OCI-LY7 (cell line): ENCODE results near the gene ERBIN. TPM values are rescaled to one million over a fixed set of nuclear protein-coding genes. Genes with fewer than 3 reads are reported as not detected.

Experiments used
- BruUV-seq: library from RNA; stranded (reverse); fragments of 400-500 nt; replicated peaks from 2 replicates; lab custom pipeline; 2021; lab: Mats Ljungman, UMichigan
- CTCF ChIA-PET: fragments of 300-600 bp; sonication (Branson Sonifier 250); formaldehyde crosslinking; loops from one replicate; lab custom pipeline; 2022; ENCODE audit warnings: antibody characterized with exemption; ENCODE audit not compliant: unreplicated experiment; lab: Charles Lee
- POLR2A ChIA-PET: fragments of 300-600 bp; sonication (Branson Sonifier 250); formaldehyde crosslinking; loops from one replicate; lab custom pipeline; 2022; ENCODE audit warnings: antibody characterized with exemption; lab: Charles Lee
- DNase-seq: peaks from one replicate; pipeline ENCODE4 v3.0.0-alpha.2; 2015; ENCODE audit warnings: low spot score
- H2AFZ ChIP-seq: fragments of 200-600 bp; sonication (generic), shearing (Covaris generic); 2 replicates; pipeline ENCODE4 v1.6.1; 2014; ENCODE audit warnings: mild to moderate bottlenecking, antibody characterized with exemption, low read length, moderate library complexity
- H3K27ac ChIP-seq: fragments of 200-600 bp; sonication (generic); 2 replicates; pipeline ENCODE4 v1.5.1; 2014; ENCODE audit warnings: mixed run types, low read depth, mild to moderate bottlenecking, moderate library complexity, low read length, inconsistent platforms; ENCODE audit not compliant: poor library complexity, severe bottlenecking
- H3K36me3 ChIP-seq: fragments of 200-600 bp; sonication (generic); 2 replicates; pipeline ENCODE4 v1.6.1; 2014; ENCODE audit warnings: mild to moderate bottlenecking, antibody characterized with exemption, low read length, moderate library complexity, mixed read lengths; ENCODE audit not compliant: insufficient read depth
- H3K4me1 ChIP-seq: fragments of 200-600 bp; sonication (generic); 2 replicates; pipeline ENCODE4 v1.5.1; 2014; ENCODE audit warnings: mild to moderate bottlenecking, low read length; ENCODE audit not compliant: insufficient read depth, poor library complexity, severe bottlenecking
- H3K4me2 ChIP-seq: fragments of 200-600 bp; sonication (generic); 2 replicates; pipeline ENCODE4 v1.6.1; 2014; ENCODE audit warnings: mild to moderate bottlenecking, low read length
- H3K4me3 ChIP-seq: fragments of 200-600 bp; sonication (generic); 2 replicates; pipeline ENCODE4 v1.5.1; 2014; ENCODE audit warnings: mild to moderate bottlenecking, low read depth, low read length; ENCODE audit not compliant: poor library complexity, severe bottlenecking
- H3K79me2 ChIP-seq: fragments of 200-600 bp; sonication (generic); 2 replicates; pipeline ENCODE4 v1.6.1; 2016; ENCODE audit warnings: low read depth, mild to moderate bottlenecking, low read length, moderate library complexity, mixed read lengths; ENCODE audit not compliant: insufficient read depth
- H3K9me2 ChIP-seq: fragments of 200-600 bp; sonication (generic); 2 replicates; pipeline ENCODE4 v1.6.1; 2016; ENCODE audit warnings: mild to moderate bottlenecking, low read length, mixed read lengths; ENCODE audit not compliant: insufficient read depth
- H3K9me3 ChIP-seq: fragments of 200-600 bp; sonication (generic); 2 replicates; pipeline ENCODE4 v1.6.1; 2014; ENCODE audit warnings: mild to moderate bottlenecking, mixed run types, low read length, mixed read lengths
- H4K20me1 ChIP-seq: fragments of 200-600 bp; sonication (generic); 2 replicates; pipeline ENCODE4 v1.6.1; 2014; ENCODE audit warnings: mild to moderate bottlenecking, antibody characterized with exemption, low read length, moderate library complexity, mixed read lengths; ENCODE audit not compliant: insufficient read depth
- EZH2phosphoT487 ChIP-seq: fragments of 200-600 bp; sonication (generic); IDR thresholded peaks from 2 replicates; pipeline ENCODE4 v1.6.1; 2018; ENCODE audit warnings: low read depth, borderline replicate concordance, mild to moderate bottlenecking, mixed run types, antibody characterized with exemption, low read length, moderate library complexity, mixed read lengths
- intact Hi-C: fragments of 100-400 bp; cut with micrococcal nuclease; formaldehyde crosslinking; loops from one replicate; pipeline ENCODE4 v1.10.0; 2022; ENCODE audit not compliant: unreplicated experiment
- total RNA-seq, 2 experiments: library from RNA; depleted of rRNA in 1 of 2; stranded (reverse); fragments of >200 nt in 1 of 2; shearing (Covaris generic) in 1 of 2; gene quantifications; 2 replicates each; pipeline ENCODE4 v1.2.3, GENCODE V29; 2014 to 2022
- TF ChIP-seq, protein P1 (sequence below): fragments of 200-600 bp; sonication (generic); conservative IDR thresholded peaks from 2 replicates; pipeline ENCODE4 v1.5.1; 2014; ENCODE audit warnings: mild to moderate bottlenecking, antibody characterized with exemption, low read length, moderate library complexity, mixed read lengths

ERBIN gene
- total RNA-seq, 2 experiments from 2014 or later, result 84.5 to 132 TPM

GRCh38 chr5:65986796-65987195, 60.4 kb downstream of the ERBIN start:
- Histone ChIP-seq H3K36me3 (peaks cover 14% of the 10 kb centered on the region; the same call in 1 of the 2 replicates), H3K79me2 (peaks cover 83% of the 10 kb centered on the region), H3K9me2 (no peaks in the 10 kb centered on the region), H3K27ac (no peak overlapping the region), H3K4me2 (no peak overlapping the region), H3K9me3 (no peaks in the 10 kb centered on the region), H2AFZ (no peak overlapping the region), H3K4me3 (no peak overlapping the region), H4K20me1 (peaks cover 3% of the 10 kb centered on the region; the same call in 1 of the 2 replicates), H3K4me1 (peaks cover 9% of the 10 kb centered on the region)
- no TSS peak for BruUV-seq
- intact Hi-C loops, result no loop called here
- DNase-seq, result no peak
- CTCF ChIA-PET, result interaction anchor here (1.2 kb wide), 1 partner anchor 11 kb away, joined by 4 read pairs; no protein-coding TSS in a partner anchor
- POLR2A ChIA-PET, result interaction anchor here (1.1 to 1.4 kb wide), 3 partner anchors 14 to 35 kb away, joined by 3 to 4 read pairs (median 3); no protein-coding TSS in a partner anchor
- TF ChIP-seq EZH2phosphoT487, result no peak

DNA sequence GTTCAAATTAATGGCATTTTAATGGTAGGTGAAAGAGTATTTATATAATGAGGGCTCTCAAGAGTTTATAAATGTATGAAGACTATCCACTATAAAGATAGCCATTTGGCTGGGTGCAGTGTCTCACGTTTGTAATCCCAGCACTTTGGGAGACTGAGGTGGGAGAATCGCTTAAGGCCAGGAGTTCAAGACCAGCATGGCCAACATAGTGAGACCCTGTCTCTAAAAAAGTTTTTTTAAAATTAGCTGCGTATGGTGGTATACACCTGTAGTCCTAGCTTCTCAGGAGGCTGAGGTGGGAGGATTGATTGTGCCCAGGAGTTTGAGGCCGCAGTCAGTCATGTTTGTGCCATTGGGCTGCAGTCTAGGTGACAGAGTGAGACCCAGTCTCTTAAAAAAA, 61.6 kb downstream of the ERBIN start:
- no peaks in the 10 kb centered on the region for H3K4me1 ChIP-seq
- POLR2A ChIA-PET, result interaction anchor here (0.7 to 1.3 kb wide), 2 partner anchors 14 to 16 kb away, joined by 3 to 5 read pairs; no protein-coding TSS in a partner anchor
- BruUV-seq, result no TSS peak
- H3K4me3 ChIP-seq, result no peak overlapping the region
- intact Hi-C loops, result no loop called here
- CTCF ChIA-PET, result no interaction called here
- DNase-seq, result no peak
- H2AFZ ChIP-seq, result no peak overlapping the region
- peaks cover 19% of the 10 kb centered on the region; the same call in 1 of the 2 replicates for H3K36me3 ChIP-seq
- TF ChIP-seq, protein P1, sequence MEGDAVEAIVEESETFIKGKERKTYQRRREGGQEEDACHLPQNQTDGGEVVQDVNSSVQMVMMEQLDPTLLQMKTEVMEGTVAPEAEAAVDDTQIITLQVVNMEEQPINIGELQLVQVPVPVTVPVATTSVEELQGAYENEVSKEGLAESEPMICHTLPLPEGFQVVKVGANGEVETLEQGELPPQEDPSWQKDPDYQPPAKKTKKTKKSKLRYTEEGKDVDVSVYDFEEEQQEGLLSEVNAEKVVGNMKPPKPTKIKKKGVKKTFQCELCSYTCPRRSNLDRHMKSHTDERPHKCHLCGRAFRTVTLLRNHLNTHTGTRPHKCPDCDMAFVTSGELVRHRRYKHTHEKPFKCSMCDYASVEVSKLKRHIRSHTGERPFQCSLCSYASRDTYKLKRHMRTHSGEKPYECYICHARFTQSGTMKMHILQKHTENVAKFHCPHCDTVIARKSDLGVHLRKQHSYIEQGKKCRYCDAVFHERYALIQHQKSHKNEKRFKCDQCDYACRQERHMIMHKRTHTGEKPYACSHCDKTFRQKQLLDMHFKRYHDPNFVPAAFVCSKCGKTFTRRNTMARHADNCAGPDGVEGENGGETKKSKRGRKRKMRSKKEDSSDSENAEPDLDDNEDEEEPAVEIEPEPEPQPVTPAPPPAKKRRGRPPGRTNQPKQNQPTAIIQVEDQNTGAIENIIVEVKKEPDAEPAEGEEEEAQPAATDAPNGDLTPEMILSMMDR, result no peak
- TF ChIP-seq EZH2phosphoT487, result no peak
- H4K20me1 ChIP-seq, result peaks cover 3% of the 10 kb centered on the region; the same call in 1 of the 2 replicates
- H3K9me2 ChIP-seq, result no peaks in the 10 kb centered on the region
- no peak overlapping the region for H3K27ac ChIP-seq
- no peaks in the 10 kb centered on the region for H3K9me3 ChIP-seq
- peaks cover 72% of the 10 kb centered on the region for H3K79me2 ChIP-seq
- no peak overlapping the region for H3K4me2 ChIP-seq

- POLR2A ChIA-PET, result interaction anchor here (0.5 to 1.3 kb wide), 3 partner anchors 17 to 102 kb away, joined by 3 to 5 read pairs (median 3); no protein-coding TSS in a partner anchor
- intact Hi-C loops, result no loop called here
- H4K20me1 ChIP-seq, result peaks cover 3% of the 10 kb centered on the region; the same call in 1 of the 2 replicates
Measured at GRCh38 chr5:65989158-65989557, 62.8 kb downstream of the ERBIN start.

More at GRCh38 chr5:65989158-65989557, 62.8 kb downstream of the ERBIN start:
- Histone ChIP-seq H3K4me3 (no peak overlapping the region), H3K36me3 (peaks cover 27% of the 10 kb centered on the region), H3K4me2 (no peak overlapping the region), H3K4me1 (no peaks in the 10 kb centered on the region), H3K9me3 (no peaks in the 10 kb centered on the region), H3K27ac (no peak overlapping the region), H2AFZ (no peak overlapping the region), H3K9me2 (no peaks in the 10 kb centered on the region), H3K79me2 (peaks cover 70% of the 10 kb centered on the region)
- no peak for DNase-seq
- TF ChIP-seq, protein P1, result no peak
- no peak for TF ChIP-seq EZH2phosphoT487
- CTCF ChIA-PET, result interaction anchor here (1.0 kb wide), 1 partner anchor 19 kb away, joined by 4 read pairs; no protein-coding TSS in a partner anchor
- no TSS peak for BruUV-seq
